AG04450 (cell line): ENCODE data around the gene PVRIG. TPM values are rescaled to one million over a fixed set of nuclear protein-coding genes. Genes with fewer than 3 reads are reported as not detected.
"Not testable (repeated sequence)": the region's sequence is repeated elsewhere in the genome, so short reads cannot be mapped to it uniquely, and the experiment has no call there.

ENCODE experiments used
- CTCF ChIA-PET: fragments of 300-600, 350-600 bp; formaldehyde crosslinking; extraction: SDS; loops from one replicate; lab custom pipeline; 2022; ENCODE audit warnings: antibody characterized with exemption, inconsistent platforms; lab: Charles Lee
- POLR2A ChIA-PET: fragments of 350-600 bp; formaldehyde crosslinking; extraction: SDS; loops from one replicate; lab custom pipeline; 2021; ENCODE audit warnings: antibody characterized with exemption, inconsistent platforms; lab: Yijun Ruan, JAX
- DNase-seq: peaks from one replicate; pipeline ENCODE4 v3.0.0-alpha.2; 2011; ENCODE audit warnings: low read depth, low spot score
- H3K27ac ChIP-seq: one replicate; pipeline ENCODE4 v1.5.1; 2012; ENCODE audit warnings: low read depth, low read length, control low read depth
- H3K27me3 ChIP-seq: one replicate; pipeline ENCODE4 v1.6.0; 2012; ENCODE audit warnings: low read length; ENCODE audit not compliant: control insufficient read depth, insufficient read depth
- H3K4me3 ChIP-seq: 2 replicates; pipeline ENCODE4 v1.5.1; 2011; ENCODE audit warnings: mild to moderate bottlenecking, low read depth, low read length, control low read depth
- H3K9me3 ChIP-seq: 2 replicates; pipeline ENCODE4 v1.5.1; 2012; ENCODE audit warnings: low read length; ENCODE audit not compliant: control insufficient read depth, insufficient read depth
- CTCF ChIP-seq: IDR thresholded peaks from 2 replicates; pipeline ENCODE4 v1.5.1; 2011; ENCODE audit warnings: low read depth, low read length, control low read depth, inconsistent platforms
- polyA plus RNA-seq: library from polyadenylated mRNA; depleted of rRNA; stranded (reverse); fragments of >200 nt; gene quantifications from 2 replicates; pipeline ENCODE4 v1.2.3, GENCODE V29; 2011

PVRIG gene
- polyA plus RNA-seq, 1 experiment, result not detected

GRCh38 chr7:100222445-100223132 is 2.8 kb downstream of the PVRIG start:
- DNase-seq, result no peak
- TF ChIP-seq CTCF, result no peak
- CTCF ChIA-PET, result interaction anchor here (1.0 kb wide), 1 partner anchor 90 kb away, joined by 4 read pairs; no protein-coding TSS in a partner anchor
- Histone ChIP-seq H3K4me3 (no peak overlapping the region), H3K9me3 (no peaks in the 10 kb centered on the region), H3K27ac (no peak overlapping the region), H3K27me3 (no peaks in the 10 kb centered on the region)
- POLR2A ChIA-PET, result no interaction called here

DNA sequence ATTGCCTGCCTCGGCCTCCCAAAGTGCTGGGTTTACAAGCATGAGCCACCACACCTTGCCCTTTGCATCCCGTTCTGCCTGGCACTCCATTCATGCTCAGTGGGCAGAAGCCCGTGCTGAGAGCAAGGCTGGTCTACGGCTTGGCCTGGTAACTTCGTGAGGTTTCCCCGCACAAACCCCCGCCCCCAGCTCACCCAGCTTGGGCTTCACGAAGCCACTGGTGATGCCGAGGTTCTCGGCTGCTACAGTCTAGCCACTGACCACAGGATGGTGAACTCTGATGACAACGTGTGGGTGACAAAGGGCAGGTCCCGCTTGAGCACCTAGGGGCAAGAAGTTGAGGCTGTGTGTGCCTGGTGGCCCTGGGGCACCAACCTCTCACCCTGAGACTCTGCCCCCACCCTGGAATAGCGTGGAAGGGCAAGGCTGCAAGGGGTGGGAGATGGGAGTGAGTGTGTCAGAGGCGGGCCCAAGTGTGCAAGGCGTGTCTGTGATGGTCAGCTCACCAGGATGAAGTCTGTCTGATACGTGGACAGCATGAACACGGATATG is 3.7 kb downstream of the PVRIG start:
- CTCF ChIA-PET, H3K27me3 ChIP-seq, H3K9me3 ChIP-seq, H3K27ac ChIP-seq, POLR2A ChIA-PET, H3K4me3 ChIP-seq, DNase-seq: not testable (repeated sequence)

DNA sequence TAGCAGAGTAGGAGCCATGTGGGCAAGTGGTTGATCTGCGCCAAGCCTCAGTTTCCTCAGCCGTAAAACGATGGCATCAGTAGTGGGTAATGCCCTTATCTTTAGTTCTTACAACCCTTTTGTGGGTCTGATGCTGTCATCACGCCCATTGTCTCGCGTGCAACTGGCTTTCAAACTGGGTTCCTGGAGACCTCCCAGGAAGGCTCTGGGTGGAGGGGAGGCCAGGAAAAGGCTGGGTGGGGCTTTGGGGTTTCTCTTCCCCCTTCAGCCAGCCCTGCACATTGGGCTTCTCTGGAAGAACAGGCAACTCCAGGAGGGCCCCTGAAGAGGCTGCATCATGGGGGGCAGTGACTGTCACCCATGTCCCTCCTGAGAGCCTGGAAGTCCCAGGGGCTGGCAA is 5.1 kb downstream of the PVRIG start:
- POLR2A ChIA-PET, H3K9me3 ChIP-seq, CTCF ChIA-PET, H3K27me3 ChIP-seq, H3K27ac ChIP-seq, H3K4me3 ChIP-seq, DNase-seq: not testable (repeated sequence)

DNA sequence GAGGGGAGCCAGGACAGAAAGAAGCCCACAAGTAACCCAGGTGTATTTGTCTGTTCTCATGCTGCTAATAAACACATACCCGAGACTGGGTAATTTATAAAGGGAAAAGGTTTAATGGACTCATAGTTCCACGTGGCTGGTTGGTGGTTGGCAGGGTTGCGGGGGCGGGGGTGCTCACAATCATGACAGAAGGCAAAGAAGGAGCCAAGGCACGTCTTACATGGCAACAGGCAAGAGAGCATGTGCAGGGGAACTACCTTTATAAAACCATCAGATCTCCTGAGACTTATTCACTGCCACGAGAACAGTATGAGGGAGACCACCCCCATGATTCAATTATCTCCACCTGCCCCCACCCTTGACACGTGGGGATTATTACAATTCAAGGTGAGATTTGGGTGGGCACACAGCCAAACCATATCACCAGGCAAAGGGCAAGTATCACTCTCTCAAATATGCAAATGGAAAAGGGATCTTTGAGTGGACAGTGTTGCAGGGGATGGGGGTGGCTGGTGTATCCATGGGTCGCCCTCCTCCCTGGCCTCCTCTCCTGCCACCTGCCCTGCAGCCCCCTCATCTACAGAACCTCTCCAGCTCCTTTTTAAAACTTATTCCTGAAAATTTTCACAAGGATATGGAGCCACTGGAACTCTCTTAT is 15.0 kb downstream of the PVRIG start:
- CTCF ChIA-PET, H3K9me3 ChIP-seq, DNase-seq, H3K27me3 ChIP-seq, H3K27ac ChIP-seq, POLR2A ChIA-PET, H3K4me3 ChIP-seq: not testable (repeated sequence)

GRCh38 chr7:100239975-100240374 is 20.2 kb downstream of the PVRIG start:
- H3K4me3 ChIP-seq, H3K27ac ChIP-seq, CTCF ChIA-PET, H3K27me3 ChIP-seq, DNase-seq, H3K9me3 ChIP-seq, POLR2A ChIA-PET: not testable (repeated sequence)

DNA sequence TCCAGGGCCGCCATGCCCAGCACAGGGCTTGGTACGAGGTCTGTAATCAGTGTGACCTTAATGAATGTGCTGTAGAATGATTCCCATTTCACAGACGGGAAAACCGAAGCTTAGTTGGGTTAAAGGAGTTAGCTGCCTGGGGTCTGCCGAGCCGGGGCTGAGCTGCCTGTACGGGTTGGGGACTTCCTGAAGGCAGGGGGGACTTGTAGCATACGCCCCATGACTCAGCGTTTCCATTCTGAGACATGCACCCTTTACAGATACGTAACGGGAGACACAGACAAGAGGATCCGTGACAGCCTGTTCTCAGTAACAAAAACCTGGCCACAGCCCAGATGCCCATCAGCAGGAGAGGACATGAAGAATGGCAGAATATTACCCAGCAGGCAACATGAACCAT is 23.6 kb downstream of the PVRIG start:
- H3K27me3 ChIP-seq, H3K9me3 ChIP-seq, H3K27ac ChIP-seq, POLR2A ChIA-PET, DNase-seq, H3K4me3 ChIP-seq, CTCF ChIA-PET: not testable (repeated sequence)

DNA sequence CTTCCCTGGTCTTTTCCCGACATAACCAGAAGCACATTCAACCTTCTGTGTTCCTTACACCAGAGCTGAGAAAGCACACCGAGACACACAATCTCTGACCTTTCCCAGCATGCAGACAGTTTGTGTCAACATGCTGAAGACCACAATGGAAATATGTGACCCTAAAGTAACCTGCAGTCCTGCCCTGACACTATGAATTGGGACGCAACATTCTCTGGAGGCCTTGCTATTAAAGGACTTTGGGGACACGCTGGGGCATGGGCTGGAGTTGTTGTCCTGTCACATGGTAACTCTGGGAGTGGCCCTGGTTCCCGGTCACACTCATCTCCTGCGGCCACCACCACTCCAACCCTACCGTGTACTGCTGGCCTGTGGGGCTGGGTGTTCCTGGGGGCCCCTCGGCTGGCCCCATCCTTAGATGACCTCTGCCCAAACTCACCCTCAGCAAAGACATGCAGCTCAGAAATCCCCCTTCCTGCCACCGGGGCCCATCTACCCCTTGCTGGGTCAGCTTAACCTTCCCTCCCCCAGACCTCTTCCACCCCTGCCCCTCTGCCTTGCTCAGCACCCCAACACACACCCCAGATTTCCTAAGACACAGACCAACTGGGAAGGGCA is 25.3 kb downstream of the PVRIG start:
- H3K27ac ChIP-seq, H3K9me3 ChIP-seq, H3K27me3 ChIP-seq, POLR2A ChIA-PET, DNase-seq, H3K4me3 ChIP-seq: not testable (repeated sequence)
- CTCF ChIA-PET, result interaction anchor here (0.7 to 1.4 kb wide), 2 partner anchors 20 to 27 kb away, joined by 3 to 4 read pairs; no protein-coding TSS in a partner anchor

DNA sequence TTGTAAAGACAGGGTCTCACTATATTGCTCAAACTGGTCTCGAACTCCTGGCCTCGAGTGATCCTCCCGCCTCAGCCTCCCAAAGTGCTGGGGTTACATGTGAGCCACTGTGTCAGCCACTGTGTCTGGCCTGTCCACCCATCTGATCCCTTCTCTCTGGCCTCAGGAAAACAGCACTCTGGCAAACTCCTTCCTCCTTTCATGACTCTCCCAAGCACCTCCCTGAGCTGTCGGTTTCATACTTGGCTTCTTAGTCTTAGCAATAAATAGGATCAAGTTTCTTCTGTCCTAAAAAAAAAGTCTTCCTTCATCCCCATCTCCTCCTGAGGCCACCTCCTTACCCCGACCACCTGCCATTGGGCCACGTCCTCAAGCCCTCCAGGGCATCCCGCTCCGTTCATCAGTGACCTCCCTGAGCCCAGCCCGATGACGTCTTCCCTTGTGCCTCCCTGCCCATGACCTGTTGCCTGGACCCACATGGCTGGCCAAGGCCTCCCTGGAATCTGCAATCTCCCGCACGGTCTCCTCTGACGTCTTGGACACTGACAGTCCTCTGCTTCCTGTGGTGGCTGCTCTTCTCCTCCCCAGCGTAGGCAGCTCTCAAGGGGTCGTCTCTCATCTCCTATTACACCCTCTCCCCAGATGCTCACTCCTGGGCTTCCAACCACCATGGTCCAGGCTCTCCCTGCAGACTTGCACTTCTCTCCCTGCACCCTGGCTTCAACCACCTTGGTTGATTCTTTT is 26.5 kb downstream of the PVRIG start:
- not testable (repeated sequence) for DNase-seq

DNA sequence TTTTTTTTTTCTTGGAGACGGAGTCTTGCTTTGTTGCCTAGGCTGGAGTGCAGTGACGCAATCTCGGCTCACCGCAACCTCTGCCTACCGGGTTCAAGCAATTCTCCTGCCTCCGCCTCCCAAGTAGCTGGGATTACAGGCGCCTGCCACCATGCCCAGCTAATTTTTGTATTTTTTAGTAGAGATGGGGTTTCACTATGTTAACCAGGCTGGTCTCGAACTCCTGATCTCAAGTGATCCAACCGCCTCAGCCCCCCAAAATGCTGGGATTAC is 27.1 kb downstream of the PVRIG start:
- CTCF ChIA-PET, result interaction anchor here (0.7 kb wide), 1 partner anchor 116 kb away, joined by 3 read pairs; no protein-coding TSS in a partner anchor
- POLR2A ChIA-PET, result not testable (repeated sequence)

More for the DNA sequence above, 26.5 kb downstream of the PVRIG start:
- H3K27me3 ChIP-seq, H3K4me3 ChIP-seq, H3K27ac ChIP-seq, H3K9me3 ChIP-seq: not testable (repeated sequence)
- POLR2A ChIA-PET, result interaction anchor here (0.6 kb wide), 1 partner anchor 14 kb away, joined by 13 read pairs; no protein-coding TSS in a partner anchor
- CTCF ChIA-PET, result interaction anchor here (0.7 kb wide), 1 partner anchor 115 kb away, joined by 3 read pairs; no protein-coding TSS in a partner anchor

More for the DNA sequence above, 27.1 kb downstream of the PVRIG start:
- not testable (repeated sequence) for H3K27me3 ChIP-seq, H3K9me3 ChIP-seq, H3K27ac ChIP-seq, H3K4me3 ChIP-seq, DNase-seq
